UCSD-AML1 (cell line): ENCODE results near the gene CADPS2.
"Not testable (repeated sequence)": the region's sequence is repeated elsewhere in the genome, so short reads cannot be mapped to it uniquely, and the experiment has no call there.

Experiments
- DNase-seq: peaks from one replicate; lab custom pipeline; 2025; ENCODE audit not compliant: unreplicated experiment; lab: John Stamatoyannopoulos, UW

The CADPS2 gene

DNA sequence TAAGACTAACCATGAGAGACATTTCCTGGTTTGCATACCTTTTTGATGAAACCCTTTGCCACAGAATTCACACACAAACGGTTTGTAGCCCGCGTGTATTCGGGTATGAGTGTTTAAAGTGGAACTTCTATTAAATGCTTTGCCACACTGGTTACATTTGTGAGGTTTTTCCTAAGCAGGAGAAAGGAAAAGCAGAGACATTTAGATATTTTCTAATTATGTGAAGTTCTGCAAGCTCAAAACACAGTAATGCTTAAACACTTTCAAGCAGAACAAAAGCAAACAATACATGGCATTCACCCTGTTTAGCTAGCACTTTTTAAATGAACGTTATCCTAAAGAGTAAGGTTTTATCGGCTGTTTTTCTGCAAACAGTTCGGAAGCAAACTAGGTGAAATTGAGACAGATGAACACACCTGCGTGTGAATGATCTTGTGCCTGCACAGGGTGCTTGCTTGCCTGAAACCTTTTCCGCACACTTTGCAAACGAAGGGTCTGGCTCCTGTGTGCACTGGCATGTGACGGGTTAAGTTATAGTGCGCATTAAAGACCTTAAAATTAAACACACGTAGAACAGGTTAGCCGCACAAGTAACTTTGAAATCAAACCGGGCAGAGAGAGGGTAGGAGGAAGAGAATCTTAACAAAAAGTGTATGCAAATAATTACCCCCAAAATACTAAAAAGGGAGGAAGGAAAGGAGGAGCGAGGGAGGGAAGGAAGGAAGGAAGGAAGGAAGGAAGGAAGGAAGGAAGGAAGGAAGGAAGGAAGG lies 583.3 kb downstream of the CADPS2 start:
- no peak for DNase-seq

DNA sequence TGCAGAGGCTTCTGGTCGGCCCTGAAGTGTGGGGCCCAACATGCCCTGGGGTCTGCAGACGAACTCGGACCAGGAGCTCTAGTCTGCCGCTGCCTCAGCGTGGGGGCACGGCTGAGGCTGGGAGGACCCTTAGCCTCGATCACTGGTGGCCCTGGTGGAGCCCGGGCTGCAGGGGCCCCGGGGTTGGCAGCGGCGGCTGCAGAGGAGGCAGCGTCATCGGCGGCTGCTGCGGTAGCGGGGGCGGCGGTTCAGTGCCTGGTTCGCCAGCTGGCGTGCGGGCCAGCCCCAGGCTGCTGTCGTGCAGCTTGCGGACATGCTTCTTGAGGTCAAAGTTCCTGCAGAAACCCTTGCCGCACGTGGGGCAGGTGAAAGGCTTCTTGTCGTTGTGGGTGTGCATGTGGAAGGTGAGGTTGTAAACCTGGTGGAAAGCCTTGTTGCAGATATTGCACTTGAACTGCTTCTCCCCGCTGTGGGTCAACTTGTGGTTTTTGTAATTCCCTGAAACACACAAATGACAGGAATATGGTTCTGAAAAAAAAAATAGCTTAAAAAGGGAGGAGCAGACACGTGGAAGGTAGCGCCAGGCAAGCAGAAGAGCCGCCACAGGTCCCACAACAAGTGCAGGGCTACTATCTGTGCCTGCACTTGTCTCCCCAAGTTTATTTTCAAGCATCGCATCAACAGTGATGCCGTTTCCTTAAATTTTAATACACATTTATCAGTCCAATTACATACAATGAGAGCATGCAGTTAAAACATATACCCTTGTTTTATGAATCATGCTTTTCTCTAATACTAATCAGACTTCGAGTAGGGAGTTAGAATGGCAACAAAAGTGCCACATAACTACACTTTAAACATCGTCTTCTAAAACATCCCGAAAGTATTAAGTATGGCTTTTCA lies 584.2 kb downstream of the CADPS2 start:
- no peak for DNase-seq

DNA sequence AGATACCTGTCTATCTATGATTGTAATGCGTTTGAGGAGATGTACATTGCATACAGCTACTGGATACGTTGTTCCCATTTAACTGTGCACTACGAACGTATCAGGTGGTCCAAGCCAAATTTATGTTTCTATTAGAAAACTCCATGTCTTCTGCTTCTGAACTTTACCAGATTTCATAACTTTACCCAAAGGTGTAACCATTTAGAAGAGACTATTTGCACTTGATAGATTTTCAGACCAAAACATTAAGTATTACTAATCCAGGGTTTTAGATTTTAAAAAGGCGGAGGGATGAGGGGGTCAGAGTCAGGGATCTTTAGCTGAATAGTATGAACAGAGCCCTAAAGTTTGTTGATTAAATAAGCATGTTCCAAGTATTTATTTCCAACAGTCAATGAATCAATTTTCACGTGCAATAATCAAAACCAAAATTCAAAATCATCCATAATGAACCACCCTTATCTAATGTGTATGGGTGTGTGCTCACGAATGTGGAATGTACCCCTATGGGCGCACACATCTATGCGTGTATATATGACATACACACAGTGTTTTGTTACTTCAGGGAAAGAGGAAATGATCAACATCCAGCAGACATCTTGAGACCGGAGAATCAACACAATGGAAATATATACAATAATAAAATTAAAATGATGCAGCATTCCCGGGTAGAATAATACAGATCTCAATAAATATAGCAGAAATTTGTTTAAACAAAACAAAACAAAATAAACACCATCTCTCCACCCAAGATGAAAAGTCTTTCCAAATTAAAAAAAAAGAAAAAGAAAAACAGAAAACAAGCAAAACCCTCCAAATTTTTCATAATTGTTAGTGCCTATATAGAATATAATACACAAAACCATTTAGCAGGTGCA lies 585.1 kb downstream of the CADPS2 start:
- DNase-seq, result no peak

DNA sequence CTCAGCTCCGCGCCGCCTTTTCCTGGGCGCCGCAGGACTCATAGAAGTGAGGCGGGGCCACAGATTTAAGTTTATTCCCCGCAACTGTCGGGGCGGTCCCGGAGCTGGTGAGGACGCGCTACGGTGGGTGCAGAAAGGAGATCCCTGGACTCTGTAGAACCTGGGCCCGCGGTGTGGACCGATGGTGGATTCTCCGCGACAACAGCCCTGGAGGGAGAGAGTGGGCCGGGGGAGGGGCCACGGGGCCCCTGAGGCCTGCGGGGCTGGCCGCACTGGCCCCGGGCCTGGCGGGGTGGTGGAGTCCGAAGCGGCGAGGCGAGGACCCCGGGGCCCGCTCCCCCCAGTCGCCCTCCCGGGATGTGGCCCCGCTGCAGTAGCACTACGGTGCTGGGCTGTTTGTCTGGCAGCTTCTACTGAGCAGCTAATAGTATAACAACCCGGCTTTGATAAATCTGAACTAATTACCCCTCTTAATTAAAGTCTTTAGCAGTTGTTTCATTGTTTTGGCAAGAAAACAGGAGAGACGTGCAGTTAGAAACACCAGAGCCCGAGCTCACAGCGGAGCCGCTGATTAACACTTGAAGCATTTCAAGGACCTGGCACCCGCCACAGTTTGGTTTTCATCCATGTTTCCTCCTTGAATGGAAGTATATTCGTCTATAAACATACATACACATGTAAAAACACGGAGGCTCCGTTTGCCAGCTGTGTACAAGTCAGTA lies 585.9 kb downstream of the CADPS2 start:
- no peak for DNase-seq

DNA sequence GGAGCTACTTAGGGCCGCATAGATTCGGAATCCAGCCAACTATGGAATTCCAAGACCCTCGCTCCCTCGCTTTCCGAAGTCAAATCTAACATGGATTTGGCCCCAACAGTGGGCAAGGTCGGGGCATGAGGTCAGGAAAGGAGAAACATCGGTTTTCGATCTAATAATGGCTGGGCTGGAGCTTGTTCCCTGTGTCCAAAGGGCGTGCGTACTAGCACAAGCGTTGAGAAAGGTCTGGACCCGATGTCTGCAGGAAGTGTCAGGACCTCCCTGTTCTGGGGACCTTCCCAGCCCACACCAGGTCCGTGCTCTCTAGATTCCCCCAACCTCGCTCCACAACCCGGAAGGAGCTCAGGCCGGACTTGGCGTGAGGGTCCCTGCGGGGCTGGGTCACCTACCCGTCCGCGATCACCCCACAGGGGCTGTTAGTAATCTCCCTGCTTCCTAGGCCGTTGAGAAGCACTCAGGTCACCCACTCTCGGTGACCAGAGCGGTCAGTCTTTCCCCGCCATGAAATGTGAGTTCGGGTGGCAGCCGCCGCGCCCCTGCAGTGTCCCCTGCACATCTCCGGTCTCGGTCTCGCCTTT lies 586.5 kb downstream of the CADPS2 start:
- DNase-seq, result no peak

DNA sequence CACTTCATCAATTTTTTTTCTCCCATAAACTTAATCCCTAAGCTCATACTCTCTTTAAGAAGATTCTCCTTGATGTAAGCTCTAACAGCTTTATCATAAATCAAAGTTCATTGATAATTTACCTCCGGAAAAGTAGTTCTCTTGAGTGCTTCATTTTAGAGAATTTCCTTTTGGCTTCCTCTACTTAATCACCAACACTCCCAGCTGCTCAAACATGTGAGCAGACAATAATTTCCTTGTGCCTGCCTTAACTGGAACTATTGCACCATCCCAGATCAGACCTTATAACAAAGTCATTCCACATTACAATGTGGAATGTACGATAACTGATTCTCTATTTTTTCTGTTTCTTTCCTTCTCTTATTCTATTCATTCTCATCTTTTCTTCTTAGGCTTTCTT lies 587.6 kb downstream of the CADPS2 start:
- DNase-seq, result no peak

DNA sequence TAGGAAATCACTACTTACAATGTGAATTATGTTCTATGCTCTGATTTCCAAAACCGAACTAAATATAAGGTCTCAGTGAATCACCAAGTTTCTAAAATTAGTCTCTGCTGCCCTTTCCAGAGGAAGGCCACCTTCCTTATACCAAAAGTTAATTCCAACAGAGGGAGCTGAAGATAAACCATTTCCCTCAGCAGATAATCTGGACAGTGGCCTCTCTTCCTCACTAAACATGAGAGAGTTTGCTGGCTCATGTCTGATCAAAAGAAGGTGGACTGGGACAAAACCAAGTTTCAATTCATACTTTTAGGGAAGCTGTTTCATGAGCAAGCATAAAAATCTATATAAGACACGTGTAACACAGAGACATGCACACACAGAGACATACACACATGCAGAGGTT lies 588.1 kb downstream of the CADPS2 start:
- DNase-seq, result no peak

DNA sequence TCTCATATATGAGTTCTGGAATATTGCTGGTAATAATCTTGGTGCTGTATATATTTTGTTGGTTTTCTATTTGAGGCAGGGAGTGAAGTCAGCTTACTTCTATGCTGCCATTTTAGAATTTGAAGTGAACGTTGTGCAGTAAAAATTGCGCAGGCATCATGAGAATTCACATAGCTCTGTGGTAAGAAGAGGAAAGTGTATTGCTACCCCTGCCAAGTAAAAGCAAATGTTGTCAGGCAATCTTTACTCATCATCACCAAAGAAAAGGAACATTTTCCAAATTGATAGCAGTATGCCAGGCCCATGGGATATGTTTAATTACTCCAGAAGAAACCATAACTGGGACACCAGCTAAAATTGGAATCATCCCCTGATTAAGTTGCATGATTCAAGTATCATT lies 595.1 kb downstream of the CADPS2 start:
- no peak for DNase-seq

DNA sequence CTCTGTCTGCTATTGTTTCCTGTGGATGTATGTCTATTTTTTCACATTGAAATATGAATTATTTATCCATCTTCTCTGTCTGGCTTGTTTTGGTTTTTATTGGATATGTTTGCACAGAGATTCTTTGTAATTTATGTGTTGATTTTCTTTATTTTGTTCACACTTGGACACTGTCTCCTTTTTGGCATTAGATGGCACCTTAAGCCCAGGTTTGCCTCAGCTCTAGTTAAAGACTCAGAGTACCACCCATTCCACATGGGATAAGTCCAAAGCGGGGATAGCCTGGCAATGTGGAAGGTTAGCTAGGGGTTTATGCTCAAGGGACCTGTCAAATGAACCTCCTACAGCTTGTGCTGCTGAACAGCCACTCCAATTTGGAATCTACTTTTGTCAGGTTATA lies 595.8 kb downstream of the CADPS2 start:
- DNase-seq, result no peak

DNA sequence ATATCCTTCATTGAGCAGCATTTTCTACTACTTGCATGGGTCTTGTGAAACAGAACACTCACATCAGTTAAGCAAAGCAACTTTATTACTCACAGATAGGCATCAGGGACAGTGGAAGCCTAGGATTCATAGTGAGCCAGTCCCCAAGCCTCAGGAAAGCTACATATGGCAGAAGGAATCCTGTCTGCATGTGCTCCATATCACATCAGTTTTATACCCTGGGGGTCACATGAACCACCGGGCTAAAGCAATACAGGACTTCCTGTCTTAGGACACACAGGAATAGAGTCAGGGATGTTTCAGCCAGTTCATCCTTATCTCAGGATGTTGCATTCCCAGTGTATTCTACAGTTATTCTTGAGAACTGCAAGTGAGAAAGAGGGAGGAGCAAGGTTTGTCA lies 596.8 kb downstream of the CADPS2 start:
- no peak for DNase-seq

DNA sequence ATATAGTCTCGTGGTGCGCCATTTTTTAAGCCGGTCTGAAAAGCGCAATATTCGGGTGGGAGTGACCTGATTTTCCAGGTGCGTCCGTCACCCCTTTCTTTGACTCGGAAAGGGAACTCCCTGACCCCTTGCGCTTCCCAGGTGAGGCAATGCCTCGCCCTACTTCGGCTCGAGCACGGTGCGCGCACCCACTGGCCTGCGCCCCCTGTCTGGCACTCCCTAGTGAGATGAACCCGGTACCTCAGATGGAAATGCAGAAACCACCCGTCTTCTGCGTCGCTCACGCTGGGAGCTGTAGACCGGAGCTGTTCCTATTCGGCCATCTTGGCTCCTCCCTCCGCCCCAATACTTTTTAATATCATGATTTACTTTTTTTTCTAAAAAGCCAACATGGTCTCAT lies 601.7 kb downstream of the CADPS2 start:
- not testable (repeated sequence) for DNase-seq

DNA sequence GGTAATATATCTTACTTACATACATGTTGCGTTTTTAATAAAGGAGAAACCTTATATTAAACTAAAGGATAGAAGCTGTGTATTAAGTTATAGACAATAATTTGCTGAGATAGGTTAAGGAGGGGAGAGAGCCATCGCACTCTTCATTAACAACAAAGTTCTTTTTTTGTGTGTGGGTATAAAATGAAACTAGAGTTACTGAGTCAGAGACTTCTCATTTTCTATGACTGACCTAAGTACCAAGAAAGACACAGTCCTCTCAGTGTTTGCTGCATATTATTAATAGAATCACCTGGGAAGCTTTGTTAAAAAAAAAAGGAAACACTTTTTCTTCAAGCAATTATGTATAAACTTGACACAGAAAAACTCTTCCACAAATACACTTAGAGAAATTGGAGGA lies 613.1 kb downstream of the CADPS2 start:
- no peak for DNase-seq

DNA sequence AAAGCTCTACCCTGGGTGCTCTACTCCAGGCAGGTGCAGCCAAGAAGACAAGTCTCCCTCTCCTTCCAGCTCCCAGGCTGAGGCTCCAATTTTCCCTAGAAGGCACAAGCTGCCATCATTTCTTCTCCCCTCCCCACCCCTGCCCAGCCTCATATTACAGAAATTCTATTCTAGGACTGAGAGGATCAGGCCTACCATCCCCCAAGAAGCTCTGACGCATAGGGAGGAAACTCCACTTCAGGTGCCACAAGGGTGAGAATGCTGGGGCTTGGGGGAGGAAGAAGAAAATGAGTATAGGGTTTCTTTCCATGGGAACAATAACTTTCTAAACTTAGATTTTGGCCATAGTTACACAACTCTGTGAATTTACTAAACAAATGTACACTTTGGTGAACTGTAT lies 617.0 kb downstream of the CADPS2 start:
- no peak for DNase-seq
